HCT116 (cell line): Measurements from ENCODE around the gene NSD2. TPM values are rescaled to one million over a fixed set of nuclear protein-coding genes. Genes with fewer than 3 reads are reported as not detected.

ENCODE experiments used
- ATAC-seq: fragments of 200-7000 bp; cut with Tn5 transposase; 2 replicates; pipeline ENCODE4 v1.9.1; 2020; ENCODE audit warnings: mild to moderate bottlenecking, moderate library complexity
- Bru-seq: library from RNA; stranded (reverse); fragments of 400-500 nt; gene quantifications from one replicate; lab custom pipeline; 2021; lab: Mats Ljungman, UMichigan
- BruChase-seq, 2 experiments: library from RNA; stranded (reverse); fragments of 400-500 nt; gene quantifications; one replicate each; lab custom pipeline; 2021; lab: Mats Ljungman, UMichigan
- BruUV-seq: library from RNA; stranded (reverse); fragments of 400-500 nt; replicated peaks from 2 replicates; lab custom pipeline; 2021; lab: Mats Ljungman, UMichigan
- CTCF ChIA-PET: fragments of 300-600 bp; sonication (Branson Sonifier 250); formaldehyde crosslinking; loops from one replicate; lab custom pipeline; 2021; ENCODE audit warnings: antibody characterized with exemption; lab: Charles Lee
- POLR2A ChIA-PET: fragments of 300-600, 350-600 bp; sonication (Branson Sonifier 250); formaldehyde crosslinking; loops from one replicate; lab custom pipeline; 2021; ENCODE audit warnings: antibody characterized with exemption; lab: Charles Lee
- RAD21 ChIA-PET, 2 experiments: fragments of 300-600 bp; sonication (Branson Sonifier 250); formaldehyde crosslinking; loops; one replicate each; lab custom pipeline; 2023; ENCODE audit warnings: low total read pairs in 2 of 2; ENCODE audit not compliant: uncharacterized antibody in 2 of 2, unreplicated experiment in 2 of 2, low non-redundant PET in 1 of 2; lab: Charles Lee
- DNase-seq: peaks from one replicate; pipeline ENCODE4 v3.0.0-alpha.2; 2010; ENCODE audit warnings: low read depth, low spot score
- H2AFZ ChIP-seq: fragments of 200-600 bp; shearing (Covaris generic), sonication (generic); 2 replicates; pipeline ENCODE4 v1.6.1; 2017; ENCODE audit warnings: low read depth, mixed run types, mixed read lengths, antibody characterized with exemption, low read length; ENCODE audit not compliant: poor library complexity, severe bottlenecking
- H3K27ac ChIP-seq: 2 replicates; pipeline ENCODE4 v1.5.1; 2012; ENCODE audit warnings: low read depth, low read length
- H3K27me3 ChIP-seq: fragments of 200-600 bp; sonication (generic); 2 replicates; pipeline ENCODE4 v1.6.1; 2016; ENCODE audit warnings: mixed run types, low read length, mixed read lengths; ENCODE audit not compliant: insufficient read depth
- H3K36me3 ChIP-seq, 2 experiments: fragments of 200-500 bp in 1 of 2; fragments of 200-600 bp in 1 of 2; sonication (Bioruptor generic) in 1 of 2; sonication (generic) in 1 of 2; 2 replicates each; pipeline versions ENCODE4 v1.5.1 to v1.6.1; 2014 to 2016; ENCODE audit warnings: low read length in 2 of 2, inconsistent platforms in 1 of 2, mixed read lengths in 1 of 2, mixed run types in 1 of 2; ENCODE audit not compliant: insufficient read depth in 2 of 2, control insufficient read depth in 1 of 2
- H3K4me1 ChIP-seq, 2 experiments: fragments of 200-600 bp in 1 of 2; sonication (generic) in 1 of 2; 2 replicates each; pipeline versions ENCODE4 v1.5.1 to v1.6.1; 2012 to 2017; ENCODE audit warnings: low read length in 2 of 2, inconsistent platforms in 1 of 2, mild to moderate bottlenecking in 1 of 2, mixed read lengths in 1 of 2, mixed run types in 1 of 2, moderate library complexity in 1 of 2; ENCODE audit not compliant: insufficient read depth in 2 of 2, control insufficient read depth in 1 of 2
- H3K4me2 ChIP-seq: fragments of 200-600 bp; sonication (generic); 2 replicates; pipeline ENCODE4 v1.6.1; 2017; ENCODE audit warnings: mixed run types, low read length, mixed read lengths
- H3K4me3 ChIP-seq, 2 experiments: fragments of 200-600 bp in 1 of 2; sonication (generic) in 1 of 2; replicated peaks in 1 of 2; 2 replicates each; pipeline ENCODE4 v1.5.1; 2011 to 2016; ENCODE audit warnings: low read length in 2 of 2, control low read depth in 1 of 2, low read depth in 1 of 2, mild to moderate bottlenecking in 1 of 2, mixed read lengths in 1 of 2, mixed run types in 1 of 2
- H3K79me2 ChIP-seq: fragments of 200-600 bp; sonication (generic); 2 replicates; pipeline ENCODE4 v1.6.1; 2017; ENCODE audit warnings: mild to moderate bottlenecking, mixed run types, low read length, moderate library complexity, mixed read lengths; ENCODE audit not compliant: insufficient read depth
- H3K9ac ChIP-seq: fragments of 200-600 bp; sonication (generic); 2 replicates; pipeline ENCODE4 v1.6.1; 2016; ENCODE audit warnings: low read length, mixed read lengths
- H3K9me2 ChIP-seq: fragments of 200-600 bp; sonication (generic), shearing (Covaris generic); 2 replicates; pipeline ENCODE4 v1.6.1; 2017; ENCODE audit warnings: mixed run types, mild to moderate bottlenecking, moderate library complexity; ENCODE audit not compliant: insufficient read depth
- H3K9me3 ChIP-seq, 2 experiments: fragments of 200-500 bp in 1 of 2; fragments of 200-600 bp in 1 of 2; sonication (Bioruptor generic) in 1 of 2; sonication (generic) in 1 of 2; 2 replicates each; pipeline ENCODE4 v1.6.1; 2014 to 2017; ENCODE audit warnings: low read length in 2 of 2, mixed read lengths in 2 of 2, inconsistent platforms in 1 of 2, low read depth in 1 of 2, mild to moderate bottlenecking in 1 of 2, mixed run types in 1 of 2, moderate library complexity in 1 of 2; ENCODE audit not compliant: control insufficient read depth in 1 of 2, insufficient read depth in 1 of 2
- H4K20me1 ChIP-seq: fragments of 200-600 bp; sonication (generic), shearing (Covaris generic); 2 replicates; pipeline ENCODE4 v1.6.1; 2017; ENCODE audit warnings: mixed run types, mild to moderate bottlenecking, moderate library complexity; ENCODE audit not compliant: insufficient read depth
- ATF3 ChIP-seq: IDR thresholded peaks from 2 replicates; pipeline ENCODE4 v1.6.1; 2012
- CBX3 ChIP-seq: IDR thresholded peaks from 2 replicates; pipeline ENCODE4 v1.6.1; 2012; ENCODE audit warnings: low read depth
- CEBPB ChIP-seq: IDR thresholded peaks from 2 replicates; pipeline ENCODE4 v1.6.1; 2012; ENCODE audit warnings: low read depth
- CTCF ChIP-seq, 3 experiments: fragments of 200-600 bp in 1 of 3; sonication (generic) in 1 of 3; IDR thresholded peaks in 2 of 3; conservative IDR thresholded peaks in 1 of 3; 2 replicates each; pipeline ENCODE4 v1.5.1; 2012 to 2017; ENCODE audit warnings: low read depth in 2 of 3, low read length in 2 of 3, antibody characterized with exemption in 1 of 3, borderline replicate concordance in 1 of 3, control low read depth in 1 of 3, mild to moderate bottlenecking in 1 of 3, mixed read lengths in 1 of 3, mixed run types in 1 of 3, moderate library complexity in 1 of 3; ENCODE audit not compliant: insufficient read depth in 1 of 3
- EGR1 ChIP-seq: IDR thresholded peaks from 2 replicates; pipeline ENCODE4 v1.6.1; 2012; ENCODE audit warnings: low read depth
- EZH2 ChIP-seq: fragments of 200-600 bp; sonication (generic); IDR thresholded peaks from 2 replicates; pipeline ENCODE4 v1.6.1; 2017; ENCODE audit warnings: antibody characterized with exemption, mixed run types
- FOSL1 ChIP-seq: IDR thresholded peaks from 2 replicates; pipeline ENCODE4 v1.6.1; 2012; ENCODE audit warnings: low read depth
- JUND ChIP-seq: IDR thresholded peaks from 2 replicates; pipeline ENCODE4 v1.6.1; 2012
- MAX ChIP-seq: IDR thresholded peaks from 2 replicates; pipeline ENCODE4 v1.6.1; 2012
- POLR2A ChIP-seq: IDR thresholded peaks from 2 replicates; pipeline ENCODE4 v1.7.0; 2011; ENCODE audit warnings: borderline replicate concordance; ENCODE audit not compliant: insufficient read depth, insufficient read length; ENCODE audit errors: extremely low read depth
- POLR2AphosphoS5 ChIP-seq: IDR thresholded peaks from 2 replicates; pipeline ENCODE4 v1.6.1; 2011; ENCODE audit warnings: mild to moderate bottlenecking, low read depth, low read length, moderate library complexity
- RAD21 ChIP-seq: IDR thresholded peaks from 2 replicates; pipeline ENCODE4 v1.6.1; 2012; ENCODE audit warnings: low read depth, mild to moderate bottlenecking
- REST ChIP-seq: IDR thresholded peaks from 2 replicates; pipeline ENCODE4 v1.6.1; 2012; ENCODE audit warnings: low read depth
- SIN3A ChIP-seq: IDR thresholded peaks from 2 replicates; pipeline ENCODE4 v1.6.1; 2012; ENCODE audit warnings: low read depth
- SP1 ChIP-seq: IDR thresholded peaks from 2 replicates; pipeline ENCODE4 v1.6.1; 2012; ENCODE audit warnings: low read depth
- SRF ChIP-seq: IDR thresholded peaks from 2 replicates; pipeline ENCODE4 v1.6.1; 2012; ENCODE audit warnings: low read depth
- TCF7L2 ChIP-seq: IDR thresholded peaks from 2 replicates; pipeline ENCODE4 v1.7.0; 2011; ENCODE audit warnings: borderline replicate concordance, inconsistent platforms; ENCODE audit not compliant: insufficient read depth, insufficient read length; ENCODE audit errors: extremely low read depth
- YY1 ChIP-seq: IDR thresholded peaks from 2 replicates; pipeline ENCODE4 v1.6.1; 2011; ENCODE audit warnings: low read length, low read depth, moderate library complexity, mild to moderate bottlenecking; ENCODE audit not compliant: insufficient replicate concordance; ENCODE audit errors: extremely low read depth
- ZFX ChIP-seq: fragments of 450-650 bp; IDR thresholded peaks from 2 replicates; pipeline ENCODE4 v1.6.1; 2017
- ZNF274 ChIP-seq: fragments of 200-500 bp; sonication (Bioruptor generic); IDR thresholded peaks from 2 replicates; pipeline ENCODE4 v1.6.1; 2014; ENCODE audit warnings: mild to moderate bottlenecking, low read depth, low read length, inconsistent platforms
- intact Hi-C: fragments of 100-400 bp; cut with micrococcal nuclease; formaldehyde crosslinking; loops from 2 replicates; pipeline ENCODE4 v1.10.0; 2022
- long read RNA-seq: library from polyadenylated mRNA; unstranded; transcript quantifications from one replicate; pipeline ENCODE4 v2.0.0, GENCODE V29; 2021; ENCODE audit not compliant: unreplicated experiment
- polyA plus RNA-seq: library from polyadenylated mRNA; unstranded; fragments of >200 nt; gene quantifications from 2 replicates; pipeline ENCODE4 v1.2.1, GENCODE V29; 2012; ENCODE audit warnings: missing spikeins
- total RNA-seq: library from RNA; stranded (reverse); gene quantifications from one replicate; pipeline ENCODE4 v1.2.1, GENCODE V29; 2021; ENCODE audit not compliant: unreplicated experiment

NSD2 gene
- total RNA-seq (145 TPM), Bru-seq, nascent RNA (percentile 86 among the genes with signal in this experiment), BruChase-seq, experiment 1, labeled RNA remaining after a 6-hour chase (percentile 91 among the genes with signal in this experiment), BruChase-seq, experiment 2, labeled RNA remaining after a 2-hour chase (percentile 89 among the genes with signal in this experiment)
- 75.3 and 77.0 TPM in 2 replicates for polyA plus RNA-seq
- long read RNA-seq, full-length matches to known transcripts: 20 of 135 reads
- long read RNA-seq, partial matches to known transcripts: 54 of 135 reads
- long read RNA-seq, other reads (novel, unspliced or antisense): 61 of 135 reads

GRCh38 chr4:1870578-1871443 is at the start of gene NSD2:
Gene NSD2 (plus strand): TSS chr4:1871393. CDS start chr4:1900655, 29,262 bp downstream.
- RAD21 ChIA-PET: no interaction called here
- Histone ChIP-seq H3K4me3 (peak within 1 kb of the TSS; percentile 70 to 92), H3K4me1 (peaks cover 26 to 52% of the 10 kb centered on the region in 2 experiments), H3K9me3 (no peaks in the 10 kb centered on the region), H3K27me3 (no peaks in the 10 kb centered on the region), H2AFZ (no peak within 1 kb of the TSS), H3K79me2 (peaks cover 40% of the 10 kb centered on the region), H3K9ac (peak within 1 kb of the TSS; percentile 88), H3K36me3 (no peaks in the 10 kb centered on the region), H3K27ac (peak within 1 kb of the TSS; percentile 100), H3K9me2 (no peaks in the 10 kb centered on the region), H3K4me2 (peak within 1 kb of the TSS; percentile 90), H4K20me1 (peaks cover 3% of the 10 kb centered on the region; the same call in 1 of the 2 replicates)
- CTCF ChIA-PET: interaction anchor here (1.2 kb wide), 1 partner anchor 123 kb away, joined by 3 read pairs; no protein-coding TSS in a partner anchor
- peak; percentile 69 for ATAC-seq
- POLR2A ChIA-PET: interaction anchor here (1.3 to 1.7 kb wide), 2 partner anchors 12 to 14 kb away, joined by 4 read pairs; partner anchors contain the start of gene LETM1
- no TSS peak for BruUV-seq
- DNase-seq: peak; percentile 68
- intact Hi-C loops: no loop called here
- TF ChIP-seq YY1: no peak
- TF ChIP-seq POLR2AphosphoS5: peak; percentile 86; the same call in 1 of the 2 replicates
- no peak for TF ChIP-seq CEBPB
- no peak for TF ChIP-seq SRF
- peak; percentile 65 for TF ChIP-seq POLR2A
- TF ChIP-seq TCF7L2: peak; percentile 2
- no peak for TF ChIP-seq ATF3
- peak; percentile 69; the same call in 1 of the 2 replicates for TF ChIP-seq ZFX
- no peak; the same call in 1 of the 2 replicates for TF ChIP-seq JUND
- no peak for TF ChIP-seq ZNF274
- peak; percentile 87 for TF ChIP-seq MAX
- peak; percentile 91 for TF ChIP-seq CBX3
- no peak; the same call in 1 of the 2 replicates for TF ChIP-seq SIN3A
- TF ChIP-seq EGR1: peak; percentile 6
- TF ChIP-seq CTCF (IDR thresholded peaks at IDR 0.05 in 2 of 3, conservative IDR thresholded peaks at IDR 0.05 in 1 of 3; ENCODE audit: borderline replicate concordance in 1 of 3, insufficient read depth in 1 of 3, low read depth in 2 of 3, low read length in 2 of 3): no peak
- TF ChIP-seq FOSL1: no peak
- TF ChIP-seq RAD21: no peak
- TF ChIP-seq EZH2: no peak
- TF ChIP-seq SP1: no peak
- TF ChIP-seq REST: no peak
